ENCODE results near the gene ACTR3C. TPM values are rescaled to one million over a fixed set of nuclear protein-coding genes. Genes with fewer than 3 reads are reported as not detected.

The ACTR3C gene
- total and polyA plus RNA-seq, 2 of the 13 experiments (the other 11 are each of a cell fraction or from before 2014, with no cell fraction given), result 3.8 to 7.5 TPM

DNA sequence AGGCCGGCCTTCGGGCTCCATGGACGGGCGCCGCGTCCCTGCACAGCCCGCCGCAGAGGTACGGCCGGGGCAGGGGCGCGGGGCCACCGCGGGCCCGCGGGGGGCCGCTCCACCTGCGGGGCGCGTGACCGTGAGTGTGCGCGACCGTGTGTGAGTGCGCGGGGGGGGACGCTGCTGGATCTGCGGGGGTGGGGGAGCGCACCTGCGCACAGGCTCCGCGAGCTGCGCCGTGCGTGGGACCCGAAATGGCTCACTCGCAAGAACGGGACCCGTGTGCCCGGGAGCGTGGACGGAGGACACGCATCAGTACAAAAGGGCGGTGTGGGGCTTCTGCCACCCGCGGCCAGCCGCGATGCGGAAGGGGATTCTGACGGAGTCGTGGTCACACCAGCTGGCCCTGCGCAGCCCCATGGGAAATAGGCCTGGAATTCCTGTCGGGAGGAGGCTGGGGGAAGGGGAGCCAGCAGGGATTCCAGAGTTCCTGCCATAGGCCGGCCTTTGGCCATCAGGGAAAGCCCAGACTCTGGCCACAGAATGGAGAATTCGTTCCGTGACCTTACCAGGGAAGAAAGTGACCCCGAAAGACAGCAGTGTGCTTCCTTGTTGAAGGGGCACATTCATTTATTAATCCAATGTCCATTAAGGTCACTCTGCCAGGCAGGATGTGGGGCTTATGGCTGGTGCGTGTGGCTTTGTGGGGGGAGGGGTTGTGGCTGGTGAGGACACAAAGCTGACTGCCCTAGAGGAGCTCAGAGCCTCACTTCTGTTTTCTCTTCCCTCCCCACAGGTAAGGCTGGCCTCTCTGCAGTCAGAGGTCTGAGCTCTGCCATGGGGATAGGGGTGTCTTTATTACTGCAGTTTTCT, 45.8 kb upstream of the ACTR3C start (continued):
- TF ChIP-seq, protein P1, sequence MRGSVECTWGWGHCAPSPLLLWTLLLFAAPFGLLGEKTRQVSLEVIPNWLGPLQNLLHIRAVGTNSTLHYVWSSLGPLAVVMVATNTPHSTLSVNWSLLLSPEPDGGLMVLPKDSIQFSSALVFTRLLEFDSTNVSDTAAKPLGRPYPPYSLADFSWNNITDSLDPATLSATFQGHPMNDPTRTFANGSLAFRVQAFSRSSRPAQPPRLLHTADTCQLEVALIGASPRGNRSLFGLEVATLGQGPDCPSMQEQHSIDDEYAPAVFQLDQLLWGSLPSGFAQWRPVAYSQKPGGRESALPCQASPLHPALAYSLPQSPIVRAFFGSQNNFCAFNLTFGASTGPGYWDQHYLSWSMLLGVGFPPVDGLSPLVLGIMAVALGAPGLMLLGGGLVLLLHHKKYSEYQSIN (CRISPR knock-in tag; IDR thresholded peaks at IDR 0.05; ENCODE audit: borderline replicate concordance), result no peak
- no peak for TF ChIP-seq FIP1L1 (IDR thresholded peaks at IDR 0.05; ENCODE audit: borderline replicate concordance, insufficient read depth, low read depth, low read length)
- TF ChIP-seq, protein P2, sequence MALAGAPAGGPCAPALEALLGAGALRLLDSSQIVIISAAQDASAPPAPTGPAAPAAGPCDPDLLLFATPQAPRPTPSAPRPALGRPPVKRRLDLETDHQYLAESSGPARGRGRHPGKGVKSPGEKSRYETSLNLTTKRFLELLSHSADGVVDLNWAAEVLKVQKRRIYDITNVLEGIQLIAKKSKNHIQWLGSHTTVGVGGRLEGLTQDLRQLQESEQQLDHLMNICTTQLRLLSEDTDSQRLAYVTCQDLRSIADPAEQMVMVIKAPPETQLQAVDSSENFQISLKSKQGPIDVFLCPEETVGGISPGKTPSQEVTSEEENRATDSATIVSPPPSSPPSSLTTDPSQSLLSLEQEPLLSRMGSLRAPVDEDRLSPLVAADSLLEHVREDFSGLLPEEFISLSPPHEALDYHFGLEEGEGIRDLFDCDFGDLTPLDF (CRISPR knock-in tag; IDR thresholded peaks at IDR 0.05), result no peak
- no peak for TF ChIP-seq RARA (CRISPR knock-in tag; IDR thresholded peaks at IDR 0.05)
- no peak for TF ChIP-seq ZNF530 (CRISPR knock-in tag; IDR thresholded peaks at IDR 0.05; ENCODE audit: low read depth)
- TF ChIP-seq TOPORS (CRISPR knock-in tag; IDR thresholded peaks at IDR 0.05), result no peak; the same call in 1 of the 2 replicates
- no peak; the same call in 1 of the 2 replicates for TF ChIP-seq ZNF761 (CRISPR knock-in tag; conservative IDR thresholded peaks at IDR 0.05)
- TF ChIP-seq, protein P3, sequence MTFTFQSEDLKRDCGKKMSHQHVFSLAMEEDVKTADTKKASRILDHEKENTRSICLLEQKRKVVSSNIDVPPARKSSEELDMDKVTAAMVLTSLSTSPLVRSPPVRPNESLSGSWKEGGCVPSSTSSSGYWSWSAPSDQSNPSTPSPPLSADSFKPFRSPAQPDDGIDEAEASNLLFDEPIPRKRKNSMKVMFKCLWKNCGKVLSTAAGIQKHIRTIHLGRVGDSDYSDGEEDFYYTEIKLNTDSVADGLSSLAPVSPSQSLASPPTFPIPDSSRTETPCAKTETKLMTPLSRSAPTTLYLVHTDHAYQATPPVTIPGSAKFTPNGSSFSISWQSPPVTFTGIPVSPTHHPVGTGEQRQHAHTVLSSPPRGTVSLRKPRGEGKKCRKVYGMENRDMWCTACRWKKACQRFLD (CRISPR knock-in tag; IDR thresholded peaks at IDR 0.05; ENCODE audit: borderline replicate concordance), result no peak
- TF ChIP-seq, protein P4, sequence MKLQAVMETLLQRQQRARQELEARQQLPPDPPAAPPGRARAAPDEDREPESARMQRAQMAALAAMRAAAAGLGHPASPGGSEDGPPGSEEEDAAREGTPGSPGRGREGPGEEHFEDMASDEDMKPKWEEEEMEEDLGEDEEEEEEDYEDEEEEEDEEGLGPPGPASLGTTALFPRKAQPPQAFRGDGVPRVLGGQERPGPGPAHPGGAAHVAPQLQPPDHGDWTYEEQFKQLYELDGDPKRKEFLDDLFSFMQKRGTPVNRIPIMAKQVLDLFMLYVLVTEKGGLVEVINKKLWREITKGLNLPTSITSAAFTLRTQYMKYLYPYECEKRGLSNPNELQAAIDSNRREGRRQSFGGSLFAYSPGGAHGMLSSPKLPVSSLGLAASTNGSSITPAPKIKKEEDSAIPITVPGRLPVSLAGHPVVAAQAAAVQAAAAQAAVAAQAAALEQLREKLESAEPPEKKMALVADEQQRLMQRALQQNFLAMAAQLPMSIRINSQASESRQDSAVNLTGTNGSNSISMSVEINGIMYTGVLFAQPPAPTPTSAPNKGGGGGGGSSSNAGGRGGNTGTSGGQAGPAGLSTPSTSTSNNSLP (IDR thresholded peaks at IDR 0.05; ENCODE audit: low read depth, low read length), result no peak
- TF ChIP-seq REL (CRISPR knock-in tag; conservative IDR thresholded peaks at IDR 0.05), result no peak
- TF ChIP-seq KDM4B (CRISPR knock-in tag; IDR thresholded peaks at IDR 0.05), result no peak
- 0 out of 2 replicates have a peak, but pooled peaks have one; percentile 12 for TF ChIP-seq RFXAP (CRISPR knock-in tag; IDR thresholded peaks at IDR 0.05; ENCODE audit: borderline replicate concordance)
- no peak for TF ChIP-seq KLF9 (CRISPR knock-in tag; IDR thresholded peaks at IDR 0.05; ENCODE audit: low read depth)
- TF ChIP-seq SALL2 (CRISPR knock-in tag; IDR thresholded peaks at IDR 0.05), result peak; percentile 31
- TF ChIP-seq ZNF768 (CRISPR knock-in tag; IDR thresholded peaks at IDR 0.05), result no peak
- 0 out of 2 replicates have a peak, but pooled peaks have one; percentile 19 for TF ChIP-seq PHF21A (CRISPR knock-in tag; IDR thresholded peaks at IDR 0.05)
- TF ChIP-seq, protein P5, sequence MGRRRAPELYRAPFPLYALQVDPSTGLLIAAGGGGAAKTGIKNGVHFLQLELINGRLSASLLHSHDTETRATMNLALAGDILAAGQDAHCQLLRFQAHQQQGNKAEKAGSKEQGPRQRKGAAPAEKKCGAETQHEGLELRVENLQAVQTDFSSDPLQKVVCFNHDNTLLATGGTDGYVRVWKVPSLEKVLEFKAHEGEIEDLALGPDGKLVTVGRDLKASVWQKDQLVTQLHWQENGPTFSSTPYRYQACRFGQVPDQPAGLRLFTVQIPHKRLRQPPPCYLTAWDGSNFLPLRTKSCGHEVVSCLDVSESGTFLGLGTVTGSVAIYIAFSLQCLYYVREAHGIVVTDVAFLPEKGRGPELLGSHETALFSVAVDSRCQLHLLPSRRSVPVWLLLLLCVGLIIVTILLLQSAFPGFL (CRISPR knock-in tag; IDR thresholded peaks at IDR 0.05), result no peak
- TF ChIP-seq KDM5B (CRISPR knock-in tag; IDR thresholded peaks at IDR 0.05; ENCODE audit: borderline replicate concordance), result peak; percentile 42; the same call in 1 of the 2 replicates
- no peak for TF ChIP-seq HDAC6 (IDR thresholded peaks at IDR 0.05; ENCODE audit: low read depth, low read length)
- TF ChIP-seq ZNF326 (CRISPR knock-in tag; IDR thresholded peaks at IDR 0.05; ENCODE audit: borderline replicate concordance), result no peak
- TF ChIP-seq REPIN1 (CRISPR knock-in tag; IDR thresholded peaks at IDR 0.05; ENCODE audit: borderline replicate concordance, low read depth), result no peak

All from HepG2 (cell line).